Bronchial epithelial cell (primary cell): Measurements from ENCODE around the gene HSD11B1. TPM values are rescaled to one million over a fixed set of nuclear protein-coding genes. Genes with fewer than 3 reads are reported as not detected.

ENCODE experiments used
- DNase-seq: peaks from one replicate; pipeline ENCODE4 v3.0.0-alpha.2; 2010; ENCODE audit warnings: low read depth
- FAIRE-seq: peaks from 2 replicates; lab custom pipeline; 2011; peaks lifted over from hg19 to GRCh38; lab: Jason Lieb, UNC
- H3K27me3 ChIP-seq: 2 replicates; pipeline ENCODE4 v1.5.1; 2011; ENCODE audit warnings: low read length; ENCODE audit not compliant: control insufficient read depth, insufficient read depth
- H3K36me3 ChIP-seq: 2 replicates; pipeline ENCODE4 v1.5.1; 2011; ENCODE audit warnings: low read length; ENCODE audit not compliant: control insufficient read depth, insufficient read depth
- H3K4me3 ChIP-seq: 2 replicates; pipeline ENCODE4 v1.5.1; 2011; ENCODE audit warnings: mild to moderate bottlenecking, low read depth, low read length, control low read depth
- total RNA-seq: library from RNA; depleted of rRNA; stranded (reverse); fragments of >200 nt; gene quantifications from 2 replicates; pipeline ENCODE4 v1.2.1, GENCODE V29; 2014
- TF ChIP-seq, protein P1 (sequence below): IDR thresholded peaks from 2 replicates; pipeline ENCODE4 v1.5.1; 2011; ENCODE audit warnings: mild to moderate bottlenecking, moderate library complexity, low read length, control low read depth, inconsistent platforms; ENCODE audit not compliant: insufficient read depth, severe bottlenecking

HSD11B1 gene
- 4.1 and 10.5 TPM in 2 replicates for total RNA-seq

DNA sequence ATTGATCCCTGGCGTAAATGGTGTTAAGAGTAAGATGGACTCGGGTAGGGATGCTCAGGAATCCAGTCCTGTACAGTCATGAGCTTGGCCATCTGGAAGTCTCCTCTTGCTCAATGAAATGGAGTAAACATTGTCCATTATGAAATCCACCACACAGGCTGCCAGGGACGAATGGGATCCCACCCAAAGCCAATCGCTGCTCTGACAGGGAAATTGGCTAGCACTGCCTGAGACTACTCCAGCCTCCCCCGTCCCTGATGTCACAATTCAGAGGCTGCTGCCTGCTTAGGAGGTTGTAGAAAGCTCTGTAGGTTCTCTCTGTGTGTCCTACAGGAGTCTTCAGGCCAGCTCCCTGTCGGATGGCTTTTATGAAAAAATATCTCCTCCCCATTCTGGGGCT is at the start of gene HSD11B1:
HSD11B1 (plus strand) TSS at position 263 of the 400 bp plus-strand sequence; CDS start at position 360, 97 bp downstream.
- Histone ChIP-seq H3K27me3 (no peaks in the 10 kb centered on the region), H3K4me3 (no peak within 1 kb of the TSS), H3K36me3 (no peaks in the 10 kb centered on the region)
- FAIRE-seq, result no peak
- TF ChIP-seq, protein P1, sequence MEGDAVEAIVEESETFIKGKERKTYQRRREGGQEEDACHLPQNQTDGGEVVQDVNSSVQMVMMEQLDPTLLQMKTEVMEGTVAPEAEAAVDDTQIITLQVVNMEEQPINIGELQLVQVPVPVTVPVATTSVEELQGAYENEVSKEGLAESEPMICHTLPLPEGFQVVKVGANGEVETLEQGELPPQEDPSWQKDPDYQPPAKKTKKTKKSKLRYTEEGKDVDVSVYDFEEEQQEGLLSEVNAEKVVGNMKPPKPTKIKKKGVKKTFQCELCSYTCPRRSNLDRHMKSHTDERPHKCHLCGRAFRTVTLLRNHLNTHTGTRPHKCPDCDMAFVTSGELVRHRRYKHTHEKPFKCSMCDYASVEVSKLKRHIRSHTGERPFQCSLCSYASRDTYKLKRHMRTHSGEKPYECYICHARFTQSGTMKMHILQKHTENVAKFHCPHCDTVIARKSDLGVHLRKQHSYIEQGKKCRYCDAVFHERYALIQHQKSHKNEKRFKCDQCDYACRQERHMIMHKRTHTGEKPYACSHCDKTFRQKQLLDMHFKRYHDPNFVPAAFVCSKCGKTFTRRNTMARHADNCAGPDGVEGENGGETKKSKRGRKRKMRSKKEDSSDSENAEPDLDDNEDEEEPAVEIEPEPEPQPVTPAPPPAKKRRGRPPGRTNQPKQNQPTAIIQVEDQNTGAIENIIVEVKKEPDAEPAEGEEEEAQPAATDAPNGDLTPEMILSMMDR, result no peak
- no peak for DNase-seq

DNA sequence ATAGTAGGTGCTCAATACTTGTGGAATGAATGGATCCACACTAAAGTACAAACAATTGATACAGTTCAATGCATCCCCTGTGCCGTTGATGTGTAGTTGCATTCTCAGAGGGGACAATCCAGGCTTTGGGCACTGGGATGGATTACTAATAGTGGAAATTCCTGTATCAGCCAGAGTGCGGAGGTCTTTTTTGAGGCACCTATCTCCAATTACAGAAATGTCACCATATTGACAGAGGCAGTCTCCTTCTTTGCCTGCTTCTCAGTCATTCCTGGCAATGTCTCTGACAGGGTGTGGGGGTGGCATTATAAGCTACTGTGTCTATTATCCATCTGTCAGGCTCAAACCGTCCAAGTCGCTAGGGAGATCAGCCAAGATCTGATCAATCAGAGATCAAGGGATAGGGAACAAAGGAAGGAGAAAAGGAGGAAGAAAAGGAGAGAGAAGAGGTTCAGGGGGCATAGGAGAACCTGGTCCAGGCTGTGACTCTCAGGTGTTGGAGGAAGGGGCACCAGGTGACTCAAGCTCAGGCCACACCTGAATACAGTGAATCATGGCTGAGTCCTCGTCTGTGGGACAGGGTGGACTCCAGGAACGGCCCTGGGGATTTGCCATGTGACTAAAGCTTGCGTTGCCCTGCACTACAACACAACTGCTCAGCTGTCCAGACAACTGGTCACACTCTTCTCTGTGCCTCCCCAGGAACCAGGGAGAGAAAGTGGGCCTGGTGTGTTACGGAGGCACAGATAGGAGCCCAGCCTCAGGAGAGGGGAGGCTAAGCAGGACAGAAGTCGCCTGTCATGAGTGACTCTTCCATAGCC is 49.0 kb upstream of the HSD11B1 start:
- TF ChIP-seq, protein P1, result no peak
- Histone ChIP-seq H3K4me3 (no peak overlapping the region), H3K27me3 (no peaks in the 10 kb centered on the region), H3K36me3 (no peaks in the 10 kb centered on the region)
- peak; percentile 99 for FAIRE-seq
- peak; percentile 99 for DNase-seq

- FAIRE-seq (peak; percentile 96), DNase-seq (peak; percentile 99)
- Histone ChIP-seq H3K36me3 (no peaks in the 10 kb centered on the region), H3K27me3 (no peaks in the 10 kb centered on the region), H3K4me3 (no peak overlapping the region)
- TF ChIP-seq, protein P1, result no peak
Measured at GRCh38 chr1:209657140-209657879, 47.3 kb upstream of the HSD11B1 start.

DNA sequence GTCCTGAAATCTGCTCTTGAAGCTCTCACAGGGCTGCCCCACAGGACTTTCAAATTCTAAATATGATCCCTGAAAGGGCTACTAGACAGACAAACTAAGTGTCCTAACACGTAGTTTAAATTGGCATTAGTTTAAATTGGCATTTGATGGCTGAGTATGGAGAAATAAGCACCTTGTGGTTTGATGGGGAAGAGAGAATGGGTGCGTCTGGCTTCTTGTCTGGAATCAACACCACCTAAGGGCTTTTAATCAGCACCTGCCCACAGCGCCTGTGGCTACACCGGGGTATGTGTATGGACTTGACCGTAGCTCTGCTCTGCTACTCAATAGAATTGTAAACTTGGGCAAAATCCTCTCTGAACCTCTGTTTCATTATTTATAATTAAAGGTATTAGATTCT is 46.7 kb upstream of the HSD11B1 start:
- no peaks in the 10 kb centered on the region for H3K36me3 ChIP-seq
- no peaks in the 10 kb centered on the region for H3K27me3 ChIP-seq
- DNase-seq (peak; percentile 89), FAIRE-seq (no peak)
- no peak overlapping the region for H3K4me3 ChIP-seq
- TF ChIP-seq, protein P1, result no peak

GRCh38 chr1:209659909-209660308 is 44.7 kb upstream of the HSD11B1 start:
- H3K27me3 ChIP-seq, result no peaks in the 10 kb centered on the region
- TF ChIP-seq, protein P1, result no peak
- H3K4me3 ChIP-seq, result no peak overlapping the region
- DNase-seq (peak; percentile 77), FAIRE-seq (no peak)
- no peaks in the 10 kb centered on the region for H3K36me3 ChIP-seq
